WTC11 (cell line): ENCODE data around the gene UBC. TPM values are rescaled to one million over a fixed set of nuclear protein-coding genes. Genes with fewer than 3 reads are reported as not detected.
A peak's percentile ranks its signal among the peaks of the same experiment; 100 is the strongest.

ENCODE experiments used
- ATAC-seq: fragments of 200-7000 bp; cut with Tn5 transposase; 2 replicates; pipeline ENCODE4 v1.10.0; 2021; ENCODE audit warnings: mild to moderate bottlenecking, moderate library complexity
- CTCF ChIA-PET: fragments of 300-600 bp; sonication (Branson Sonifier 250); formaldehyde crosslinking; loops from one replicate; lab custom pipeline; 2021; ENCODE audit warnings: antibody characterized with exemption; lab: Charles Lee
- POLR2A ChIA-PET: fragments of 350-600 bp; sonication (Branson Sonifier 250); formaldehyde crosslinking; loops from one replicate; lab custom pipeline; 2021; ENCODE audit warnings: antibody characterized with exemption; lab: Charles Lee
- DNase-seq: peaks from one replicate; pipeline ENCODE4 v3.0.0; 2021; ENCODE audit warnings: low spot score
- H3K27ac Mint-ChIP-seq: 2 replicates; pipeline ENCODE4 v1.8.0; 2021; ENCODE audit warnings: mixed read lengths
- H3K27me3 Mint-ChIP-seq: 2 replicates; pipeline ENCODE4 v1.8.0; 2021; ENCODE audit warnings: low read depth, mild to moderate bottlenecking, moderate library complexity, mixed read lengths
- H3K36me3 Mint-ChIP-seq: 2 replicates; pipeline ENCODE4 v1.8.0; 2021; ENCODE audit warnings: mixed read lengths
- H3K4me1 Mint-ChIP-seq: 2 replicates; pipeline ENCODE4 v1.8.0; 2022; ENCODE audit warnings: mixed read lengths
- H3K4me3 Mint-ChIP-seq: 2 replicates; pipeline ENCODE4 v1.8.0; 2021; ENCODE audit warnings: mild to moderate bottlenecking, moderate library complexity, mixed read lengths
- H3K9me3 Mint-ChIP-seq: 2 replicates; pipeline ENCODE4 v1.8.0; 2021; ENCODE audit warnings: mixed read lengths
- ATF3 ChIP-seq: sonication (generic); formaldehyde crosslinking; conservative IDR thresholded peaks from 2 replicates; pipeline ENCODE4 v1.8.1; 2022; ENCODE audit warnings: mild to moderate bottlenecking, missing genetic modification reagents
- CREB1 ChIP-seq: sonication (generic); formaldehyde crosslinking; IDR thresholded peaks from 2 replicates; pipeline ENCODE4 v1.8.0; 2023; ENCODE audit warnings: mild to moderate bottlenecking, missing genetic modification reagents
- E2F4 ChIP-seq: sonication (generic); formaldehyde crosslinking; IDR thresholded peaks from 2 replicates; pipeline ENCODE4 v1.8.1; 2022; ENCODE audit warnings: low read depth, mild to moderate bottlenecking, moderate library complexity, missing genetic modification reagents, borderline replicate concordance
- ESRRA ChIP-seq: sonication (generic); formaldehyde crosslinking; IDR thresholded peaks from 2 replicates; pipeline ENCODE4 v1.8.1; 2022; ENCODE audit warnings: mild to moderate bottlenecking, missing genetic modification reagents, borderline replicate concordance
- FOXK1 ChIP-seq: sonication (generic); formaldehyde crosslinking; IDR thresholded peaks from 2 replicates; pipeline ENCODE4 v1.8.0; 2022; ENCODE audit warnings: mild to moderate bottlenecking, moderate library complexity, missing genetic modification reagents
- GABPB1 ChIP-seq: sonication (generic); formaldehyde crosslinking; IDR thresholded peaks from 2 replicates; pipeline ENCODE4 v1.8.1; 2023; ENCODE audit warnings: mild to moderate bottlenecking, missing genetic modification reagents
- GRHL2 ChIP-seq: fragments of 250-450 bp; sonication (Bioruptor Pico); IDR thresholded peaks from 2 replicates; pipeline ENCODE4 v1.8.0; 2022; ENCODE audit warnings: mild to moderate bottlenecking, moderate library complexity; ENCODE audit not compliant: insufficient replicate concordance, severe bottlenecking
- HMGA2 ChIP-seq: fragments of 250-450 bp; sonication (Bioruptor Pico); IDR thresholded peaks from 2 replicates; pipeline ENCODE4 v1.4.0; 2021; ENCODE audit warnings: mild to moderate bottlenecking, moderate library complexity
- KAT7 ChIP-seq: sonication (generic); formaldehyde crosslinking; IDR thresholded peaks from 2 replicates; pipeline ENCODE4 v1.8.1; 2023; ENCODE audit warnings: missing genetic modification reagents, mild to moderate bottlenecking, borderline replicate concordance
- MAX ChIP-seq: sonication (generic); formaldehyde crosslinking; IDR thresholded peaks from 2 replicates; pipeline ENCODE4 v1.8.0; 2022; ENCODE audit warnings: mild to moderate bottlenecking, missing genetic modification reagents
- MLX ChIP-seq: sonication (generic); formaldehyde crosslinking; IDR thresholded peaks from 2 replicates; pipeline ENCODE4 v1.8.1; 2023; ENCODE audit warnings: mild to moderate bottlenecking, missing genetic modification reagents, moderate library complexity
- NFATC4 ChIP-seq: fragments of 250-450 bp; sonication (Bioruptor Pico); IDR thresholded peaks from 2 replicates; pipeline ENCODE4 v1.9.0; 2021; ENCODE audit warnings: mild to moderate bottlenecking
- NR3C1 ChIP-seq: sonication (generic); formaldehyde crosslinking; conservative IDR thresholded peaks from 2 replicates; pipeline ENCODE4 v1.8.1; 2023; ENCODE audit warnings: low read depth, mild to moderate bottlenecking, missing genetic modification reagents
- RELA ChIP-seq: sonication (generic); formaldehyde crosslinking; IDR thresholded peaks from 2 replicates; pipeline ENCODE4 v1.8.1; 2022; ENCODE audit warnings: missing genetic modification reagents, mild to moderate bottlenecking, borderline replicate concordance
- TCF7 ChIP-seq: sonication (generic); formaldehyde crosslinking; IDR thresholded peaks from 2 replicates; pipeline ENCODE4 v1.8.0; 2022; ENCODE audit warnings: mild to moderate bottlenecking, low read depth, missing genetic modification reagents, moderate library complexity
- USF2 ChIP-seq: sonication (generic); formaldehyde crosslinking; IDR thresholded peaks from 2 replicates; pipeline ENCODE4 v1.8.1; 2023; ENCODE audit warnings: mild to moderate bottlenecking, missing genetic modification reagents, moderate library complexity
- ZBTB43 ChIP-seq: sonication (generic); formaldehyde crosslinking; IDR thresholded peaks from 2 replicates; pipeline ENCODE4 v1.8.1; 2023; ENCODE audit warnings: mild to moderate bottlenecking, missing genetic modification reagents
- ZNF121 ChIP-seq: sonication (generic); formaldehyde crosslinking; IDR thresholded peaks from 2 replicates; pipeline ENCODE4 v1.8.0; 2023; ENCODE audit warnings: missing genetic modification reagents
- ZNF425 ChIP-seq: fragments of 250-450 bp; sonication (Bioruptor Pico); conservative IDR thresholded peaks from 2 replicates; pipeline ENCODE4 v1.9.0; 2021; ENCODE audit warnings: mild to moderate bottlenecking
- total RNA-seq: library from RNA; stranded (reverse); gene quantifications from 3 replicates; pipeline ENCODE4 v1.2.3, GENCODE V29; 2021

The UBC gene
- total RNA-seq, 1 experiment from 2014 or later, result 530 TPM

- TF ChIP-seq ATF3 (CRISPR knock-in tag), result no peak
- no peak for TF ChIP-seq GABPB1 (CRISPR knock-in tag)
- TF ChIP-seq ESRRA (CRISPR knock-in tag), result no peak
- TF ChIP-seq CREB1 (CRISPR knock-in tag), result no peak
- no peak for TF ChIP-seq HMGA2
- no peak for TF ChIP-seq MLX (CRISPR knock-in tag)
- TF ChIP-seq MAX (CRISPR knock-in tag), result no peak
- TF ChIP-seq KAT7 (CRISPR knock-in tag), result no peak
Observed at GRCh38 chr12:124963211-124963610, 48.8 kb upstream of the UBC start (continued).

- DNase-seq (no peak), ATAC-seq (no peak)
- ChIA-PET POLR2A (no interaction called here), CTCF (no interaction called here)
- TF ChIP-seq TCF7 (CRISPR knock-in tag) (no peak), GRHL2 (CRISPR knock-in tag) (no peak), ZNF425 (CRISPR knock-in tag) (no peak), NFATC4 (CRISPR knock-in tag) (no peak), E2F4 (CRISPR knock-in tag) (no peak)
- no peaks in the 10 kb centered on the region for H3K4me1 Mint-ChIP-seq
- no peaks in the 10 kb centered on the region; the same call in 1 of the 2 replicates for H3K9me3 Mint-ChIP-seq
- no peak overlapping the region for H3K4me3 Mint-ChIP-seq
- H3K36me3 Mint-ChIP-seq, result peaks cover 71% of the 10 kb centered on the region
- peak overlapping the region; percentile 41; the same call in 1 of the 2 replicates for H3K27ac Mint-ChIP-seq
- H3K27me3 Mint-ChIP-seq, result no peaks in the 10 kb centered on the region
Observed at GRCh38 chr12:124961055-124961454, 46.6 kb upstream of the UBC start.

- Mint-ChIP-seq H3K9me3 (no peaks in the 10 kb centered on the region; the same call in 1 of the 2 replicates), H3K27ac (no peak overlapping the region), H3K27me3 (no peaks in the 10 kb centered on the region), H3K4me1 (no peaks in the 10 kb centered on the region), H3K4me3 (no peak overlapping the region), H3K36me3 (peaks cover 60% of the 10 kb centered on the region)
- ATAC-seq (no peak), DNase-seq (no peak)
- ChIA-PET POLR2A (no interaction called here), CTCF (interaction anchor here (0.8 kb wide), 1 partner anchor 16 kb away, joined by 3 read pairs; no protein-coding TSS in a partner anchor)
- TF ChIP-seq ZNF121 (CRISPR knock-in tag) (0 out of 2 replicates have a peak, but pooled peaks have one; percentile 2), ZBTB43 (CRISPR knock-in tag) (no peak)
Observed at GRCh38 chr12:124956571-124956970, 42.1 kb upstream of the UBC start.

GRCh38 chr12:124954771-124955170, 40.3 kb upstream of the UBC start:
- DNase-seq (no peak), ATAC-seq (no peak)
- Mint-ChIP-seq H3K9me3 (no peaks in the 10 kb centered on the region), H3K36me3 (peaks cover 56% of the 10 kb centered on the region), H3K27me3 (no peaks in the 10 kb centered on the region), H3K4me1 (no peaks in the 10 kb centered on the region), H3K4me3 (no peak overlapping the region), H3K27ac (no peak overlapping the region)
- CTCF ChIA-PET, result interaction anchor here (1.6 kb wide), 1 partner anchor 14 kb away, joined by 5 read pairs; no protein-coding TSS in a partner anchor
- TF ChIP-seq GABPB1 (CRISPR knock-in tag) (no peak), USF2 (CRISPR knock-in tag) (no peak), NR3C1 (CRISPR knock-in tag) (no peak), RELA (CRISPR knock-in tag) (no peak), FOXK1 (CRISPR knock-in tag) (no peak)
- POLR2A ChIA-PET, result no interaction called here
